Measurements from ENCODE around the gene RNU2-63P. TPM values are rescaled to one million over a fixed set of nuclear protein-coding genes. Genes with fewer than 3 reads are reported as not detected.

The RNU2-63P gene
- total RNA-seq, 1 donor from 2014 or later, result not detected

DNA sequence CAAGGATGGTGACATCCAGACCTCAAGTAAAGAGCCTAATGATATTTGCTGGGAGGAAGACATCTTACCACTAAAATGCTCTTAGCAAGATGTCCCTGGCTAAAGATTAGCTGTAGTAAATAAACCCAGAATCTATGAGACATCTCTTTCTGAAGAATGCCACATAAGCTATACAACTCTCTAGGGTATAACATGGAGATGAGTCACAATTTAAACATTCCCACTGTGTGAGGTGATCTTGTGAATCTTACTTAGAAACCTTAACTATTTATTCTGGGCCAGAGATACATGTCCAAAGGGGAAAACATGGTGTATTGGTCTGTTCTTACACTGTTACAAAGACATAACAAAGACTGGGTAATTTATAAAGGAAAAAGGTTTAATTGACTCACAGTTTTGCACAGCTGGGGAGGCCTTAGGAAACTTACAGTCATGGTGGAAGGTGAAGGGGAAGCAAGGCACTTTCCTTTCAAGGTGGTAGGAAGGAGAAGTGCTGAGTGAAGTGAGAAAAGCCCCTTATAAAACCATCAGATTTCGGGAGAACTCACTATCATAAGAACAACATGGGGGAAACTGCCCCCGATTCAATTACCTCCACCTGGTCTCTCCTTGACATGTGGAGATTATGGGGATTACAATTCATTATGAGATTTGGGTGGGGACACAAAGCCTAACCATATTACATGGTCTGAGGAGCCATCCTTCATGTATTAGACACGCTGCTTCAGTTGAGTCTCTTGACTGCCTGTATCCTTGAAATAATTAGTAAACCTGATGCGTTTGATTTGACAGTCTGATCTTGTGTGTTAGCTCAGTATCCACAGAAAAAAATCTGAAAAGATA, 22.1 kb upstream of the RNU2-63P start:
- TF ChIP-seq, protein P1, sequence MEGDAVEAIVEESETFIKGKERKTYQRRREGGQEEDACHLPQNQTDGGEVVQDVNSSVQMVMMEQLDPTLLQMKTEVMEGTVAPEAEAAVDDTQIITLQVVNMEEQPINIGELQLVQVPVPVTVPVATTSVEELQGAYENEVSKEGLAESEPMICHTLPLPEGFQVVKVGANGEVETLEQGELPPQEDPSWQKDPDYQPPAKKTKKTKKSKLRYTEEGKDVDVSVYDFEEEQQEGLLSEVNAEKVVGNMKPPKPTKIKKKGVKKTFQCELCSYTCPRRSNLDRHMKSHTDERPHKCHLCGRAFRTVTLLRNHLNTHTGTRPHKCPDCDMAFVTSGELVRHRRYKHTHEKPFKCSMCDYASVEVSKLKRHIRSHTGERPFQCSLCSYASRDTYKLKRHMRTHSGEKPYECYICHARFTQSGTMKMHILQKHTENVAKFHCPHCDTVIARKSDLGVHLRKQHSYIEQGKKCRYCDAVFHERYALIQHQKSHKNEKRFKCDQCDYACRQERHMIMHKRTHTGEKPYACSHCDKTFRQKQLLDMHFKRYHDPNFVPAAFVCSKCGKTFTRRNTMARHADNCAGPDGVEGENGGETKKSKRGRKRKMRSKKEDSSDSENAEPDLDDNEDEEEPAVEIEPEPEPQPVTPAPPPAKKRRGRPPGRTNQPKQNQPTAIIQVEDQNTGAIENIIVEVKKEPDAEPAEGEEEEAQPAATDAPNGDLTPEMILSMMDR (IDR thresholded peaks at IDR 0.05), result no peak
- TF ChIP-seq POLR2A (IDR thresholded peaks at IDR 0.05) (no peak), POLR2AphosphoS5 (IDR thresholded peaks at IDR 0.05; ENCODE audit: insufficient read depth in 1 of 2, low read depth in 1 of 2) (no peak)
- intact Hi-C loops (cut with DNase I), result no loop called here
- Histone ChIP-seq H3K9me3 (no peaks in the 10 kb centered on the region), H3K27me3 (no peaks in the 10 kb centered on the region), H3K4me1 (peaks cover 7% of the 10 kb centered on the region), H3K4me3 (no peak overlapping the region), H3K27ac (no peak overlapping the region), H3K36me3 (peaks cover 0 to 14% of the 10 kb centered on the region in 2 donors)
- DNase-seq (ENCODE audit: extremely low spot score in 2 of 2), result no peak

DNA sequence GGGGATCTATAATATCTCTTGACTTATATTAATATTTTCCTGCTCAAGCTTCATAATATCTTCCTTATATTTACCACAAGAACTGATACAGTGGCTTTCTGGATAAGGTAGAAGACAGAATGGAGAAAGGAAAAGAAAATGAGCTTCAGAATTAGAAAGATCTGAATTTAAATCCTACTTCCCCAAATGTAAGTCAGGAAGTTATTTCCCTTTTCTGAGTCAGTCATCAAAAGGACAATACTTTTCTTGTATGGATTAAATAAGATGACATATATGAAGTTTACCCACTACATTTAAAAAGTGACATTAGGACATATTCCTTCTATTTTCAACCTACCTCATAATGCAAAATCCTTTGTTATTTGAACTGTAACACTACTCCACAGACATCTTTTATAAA, 20.3 kb upstream of the RNU2-63P start:
- TF ChIP-seq, protein P1 (IDR thresholded peaks at IDR 0.05), result no peak
- TF ChIP-seq POLR2AphosphoS5 (IDR thresholded peaks at IDR 0.05; ENCODE audit: insufficient read depth in 1 of 2, low read depth in 1 of 2) (no peak), POLR2A (IDR thresholded peaks at IDR 0.05) (no peak)
- H3K4me3 ChIP-seq, result no peak overlapping the region
- no peak overlapping the region for H3K27ac ChIP-seq
- peaks cover 5% of the 10 kb centered on the region for H3K4me1 ChIP-seq
- H3K9me3 ChIP-seq, result no peaks in the 10 kb centered on the region
- DNase-seq (ENCODE audit: extremely low spot score in 2 of 2), result no peak
- peaks cover 0 to 30% of the 10 kb centered on the region in 2 donors for H3K36me3 ChIP-seq
- intact Hi-C loops (cut with DNase I), result no loop called here
- H3K27me3 ChIP-seq, result no peaks in the 10 kb centered on the region

DNA sequence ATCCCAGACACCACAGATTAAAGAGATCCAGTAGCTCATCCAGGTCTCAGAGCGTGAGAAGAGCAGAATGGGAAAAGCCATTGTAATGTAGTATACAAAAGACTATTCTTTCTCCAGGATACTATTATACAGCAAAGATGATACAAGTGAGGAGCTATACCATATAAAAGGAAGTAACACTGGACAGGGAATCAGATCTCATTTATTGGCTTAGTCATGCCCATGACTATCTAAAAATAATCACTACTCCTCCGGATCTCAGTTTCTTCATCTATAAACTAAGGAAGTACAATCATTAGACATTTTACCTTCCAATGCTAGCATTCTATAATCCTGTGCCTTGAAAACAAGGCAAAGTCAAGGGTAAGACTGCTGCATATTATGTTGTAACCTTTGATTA, 19.8 kb upstream of the RNU2-63P start:
- Histone ChIP-seq H3K4me3 (no peak overlapping the region), H3K27me3 (no peaks in the 10 kb centered on the region), H3K4me1 (peaks cover 5% of the 10 kb centered on the region), H3K36me3 (peaks cover 0 to 32% of the 10 kb centered on the region in 2 donors), H3K9me3 (no peaks in the 10 kb centered on the region), H3K27ac (no peak overlapping the region)
- DNase-seq (ENCODE audit: extremely low spot score in 2 of 2), result no peak
- TF ChIP-seq, protein P1 (IDR thresholded peaks at IDR 0.05), result no peak
- TF ChIP-seq POLR2A (IDR thresholded peaks at IDR 0.05) (no peak), POLR2AphosphoS5 (IDR thresholded peaks at IDR 0.05; ENCODE audit: insufficient read depth in 1 of 2, low read depth in 1 of 2) (no peak)
- intact Hi-C loops (cut with DNase I), result no loop called here

DNA sequence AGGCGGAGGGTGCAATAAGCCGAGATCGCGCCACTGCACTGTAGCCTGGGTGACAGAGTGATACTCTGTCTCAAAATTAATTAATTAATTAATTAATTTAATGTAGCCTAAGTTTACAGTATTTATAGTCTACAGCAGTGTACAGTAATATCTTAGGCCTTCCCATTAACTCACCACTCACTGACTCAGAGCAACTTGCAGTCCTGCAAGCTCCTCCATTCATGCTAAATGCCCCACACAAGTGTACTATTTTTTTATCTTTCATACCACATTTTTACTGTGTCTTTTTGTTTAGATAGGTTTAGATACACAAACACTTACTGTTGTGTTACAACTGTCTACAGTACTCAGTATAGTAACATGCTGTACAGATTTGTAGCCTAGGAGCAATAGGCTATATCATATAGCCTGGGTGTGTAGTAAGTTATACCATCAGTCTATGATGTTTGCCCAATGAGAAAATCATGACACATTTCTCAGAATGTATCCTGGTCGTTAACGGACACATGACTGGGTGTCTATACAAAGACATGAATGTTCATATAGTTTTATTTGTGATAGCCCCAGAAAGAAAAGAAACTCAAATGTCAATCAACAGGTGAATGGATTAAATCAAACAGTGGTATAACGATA, 15.8 kb upstream of the RNU2-63P start:
- Histone ChIP-seq H3K36me3 (peaks cover 0 to 64% of the 10 kb centered on the region in 2 donors), H3K9me3 (no peaks in the 10 kb centered on the region), H3K27me3 (no peaks in the 10 kb centered on the region), H3K4me3 (no peak overlapping the region), H3K4me1 (peaks cover 5% of the 10 kb centered on the region), H3K27ac (no peak overlapping the region)
- no peak for TF ChIP-seq POLR2A (IDR thresholded peaks at IDR 0.05)
- TF ChIP-seq POLR2AphosphoS5 (IDR thresholded peaks at IDR 0.05; ENCODE audit: insufficient read depth in 1 of 2, low read depth in 1 of 2), result no peak
- TF ChIP-seq, protein P1 (IDR thresholded peaks at IDR 0.05), result no peak
- intact Hi-C loops (cut with DNase I), result no loop called here
- DNase-seq (ENCODE audit: extremely low spot score in 2 of 2), result no peak

DNA sequence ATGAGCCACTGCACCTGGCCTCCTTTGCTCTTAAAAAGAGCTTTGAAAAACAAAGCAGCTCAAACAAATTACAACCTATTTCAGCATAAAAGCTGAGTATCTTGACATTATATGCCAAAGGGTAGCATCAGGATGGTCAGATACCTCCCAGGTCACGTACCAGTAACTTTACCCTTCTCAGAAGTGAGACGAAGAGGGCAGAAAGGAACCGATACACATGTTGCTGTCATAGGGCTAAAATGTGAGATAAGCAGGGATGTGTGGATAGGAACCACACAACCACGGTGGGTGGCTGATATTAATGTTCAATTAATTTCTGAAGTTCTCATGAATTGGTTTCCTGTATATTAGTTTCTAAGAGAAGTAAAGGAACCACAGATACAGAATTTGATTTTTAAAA, 12.6 kb upstream of the RNU2-63P start:
- no peaks in the 10 kb centered on the region for H3K27me3 ChIP-seq

More for the DNA sequence above, 12.6 kb upstream of the RNU2-63P start:
- Histone ChIP-seq H3K9me3 (no peaks in the 10 kb centered on the region), H3K27ac (no peak overlapping the region), H3K4me1 (no peaks in the 10 kb centered on the region), H3K36me3 (peaks cover 0 to 54% of the 10 kb centered on the region in 2 donors), H3K4me3 (no peak overlapping the region)
- no peak for DNase-seq (ENCODE audit: extremely low spot score in 2 of 2)
- TF ChIP-seq POLR2A (IDR thresholded peaks at IDR 0.05), result no peak
- TF ChIP-seq POLR2AphosphoS5 (IDR thresholded peaks at IDR 0.05; ENCODE audit: insufficient read depth in 1 of 2, low read depth in 1 of 2), result no peak
- TF ChIP-seq, protein P1 (IDR thresholded peaks at IDR 0.05), result no peak
- intact Hi-C loops (cut with DNase I), result no loop called here
